K562 (cell line): Measurements from ENCODE around the gene CUL3. TPM values are rescaled to one million over a fixed set of nuclear protein-coding genes. Genes with fewer than 3 reads are reported as not detected.

ENCODE experiments used
- ATAC-seq: fragments of 200-7000 bp; cut with Tn5 transposase; 3 replicates; pipeline ENCODE4 v1.9.1; 2020; ENCODE audit warnings: moderate library complexity
- BruUV-seq: library from RNA; stranded (reverse); fragments of 400-500 nt; replicated peaks from 2 replicates; lab custom pipeline; 2021; lab: Mats Ljungman, UMichigan
- CTCF ChIA-PET: fragments of 300-600 bp; formaldehyde crosslinking; extraction: SDS; loops from one replicate; lab custom pipeline; 2021; ENCODE audit warnings: low intra/inter-chr PET ratio; lab: Yijun Ruan, JAX
- POLR2A ChIA-PET: fragments of 300-600, 350-650 bp; sonication (Branson Sonifier 250); formaldehyde crosslinking; extraction: SDS; loops from one replicate; lab custom pipeline; 2021; ENCODE audit warnings: antibody characterized with exemption, inconsistent platforms; lab: Yijun Ruan, JAX
- DNase-seq, 4 experiments: peaks; one replicate each; pipeline versions ENCODE4 v3.0.0 to v3.0.0-alpha.2; 2011 to 2018; ENCODE audit warnings: low spot score in 3 of 4, mixed read lengths in 3 of 4; ENCODE audit errors: extremely low read depth in 1 of 4
- FAIRE-seq: peaks from 2 replicates; lab custom pipeline; 2011; peaks lifted over from hg19 to GRCh38; lab: Jason Lieb, UNC
- H2AFZ ChIP-seq: 2 replicates; pipeline ENCODE4 v1.6.0; 2011; ENCODE audit warnings: low read depth, low read length, control low read depth, inconsistent platforms
- H3K27ac ChIP-seq: fragments of 200-600 bp; 3 replicates; pipeline ENCODE4 v1.8.0; 2011; ENCODE audit warnings: low read depth, mild to moderate bottlenecking, control low read depth, inconsistent platforms, low read length, moderate library complexity, mixed read lengths; ENCODE audit errors: extremely low read depth
- H3K27me3 ChIP-seq, 2 experiments: fragments of 300-600 bp in 1 of 2; 2 replicates in 1 of 2; 3 replicates in 1 of 2; pipeline versions ENCODE4 v1.6.0 to v1.8.0; 2011; ENCODE audit warnings: inconsistent platforms in 2 of 2, low read length in 2 of 2, mild to moderate bottlenecking in 1 of 2, mixed read lengths in 1 of 2, moderate library complexity in 1 of 2; ENCODE audit not compliant: control insufficient read depth in 2 of 2, insufficient read depth in 2 of 2
- H3K36me3 ChIP-seq: fragments of 300-600 bp; 3 replicates; pipeline ENCODE4 v1.8.0; 2011; ENCODE audit warnings: mild to moderate bottlenecking, low read length, inconsistent platforms; ENCODE audit not compliant: control insufficient read depth, insufficient read depth
- H3K4me1 ChIP-seq, 2 experiments: fragments of 200-600 bp in 1 of 2; replicated peaks in 1 of 2; 2 replicates in 1 of 2; 3 replicates in 1 of 2; pipeline versions ENCODE4 v1.5.1 to v1.8.0; 2011; ENCODE audit warnings: inconsistent platforms in 2 of 2, low read length in 2 of 2, mild to moderate bottlenecking in 1 of 2, mixed read lengths in 1 of 2, moderate library complexity in 1 of 2; ENCODE audit not compliant: control insufficient read depth in 2 of 2, insufficient read depth in 2 of 2
- H3K4me2 ChIP-seq: 2 replicates; pipeline ENCODE4 v1.6.1; 2011; ENCODE audit warnings: low read length, control low read depth, inconsistent platforms, mixed read lengths; ENCODE audit not compliant: insufficient read depth
- H3K4me3 ChIP-seq: fragments of 200-600 bp; sonication (generic), shearing (Covaris generic); 2 replicates; pipeline ENCODE4 v1.5.1; 2016; ENCODE audit warnings: control low read depth, inconsistent platforms
- H3K79me2 ChIP-seq: fragments of 200-600 bp; 3 replicates; pipeline ENCODE4 v1.8.0; 2011; ENCODE audit warnings: low read length, inconsistent platforms; ENCODE audit not compliant: control insufficient read depth, insufficient read depth
- H3K9ac ChIP-seq, 2 experiments: 2 replicates each; pipeline versions ENCODE4 v1.6.0 to v1.6.1; 2011; ENCODE audit warnings: low read depth in 2 of 2, low read length in 2 of 2, control low read depth in 1 of 2, inconsistent platforms in 1 of 2, mild to moderate bottlenecking in 1 of 2, mixed read lengths in 1 of 2; ENCODE audit not compliant: insufficient read depth in 1 of 2
- H3K9me1 ChIP-seq: one replicate; pipeline ENCODE4 v1.6.0; 2011; ENCODE audit warnings: inconsistent platforms, mild to moderate bottlenecking, low read length, moderate library complexity; ENCODE audit not compliant: control insufficient read depth, insufficient read depth
- H3K9me3 ChIP-seq: replicated peaks from 2 replicates; pipeline ENCODE4 v1.5.1; 2011; ENCODE audit warnings: low read depth, low read length, inconsistent platforms; ENCODE audit not compliant: control insufficient read depth, insufficient read depth
- H4K20me1 ChIP-seq: replicated peaks from 2 replicates; pipeline ENCODE4 v1.6.1; 2011; ENCODE audit warnings: low read length, inconsistent platforms, mixed read lengths; ENCODE audit not compliant: control insufficient read depth, insufficient read depth
- ARID1B ChIP-seq: fragments of 450-650 bp; IDR thresholded peaks from 2 replicates; pipeline ENCODE4 v1.6.1; 2016; ENCODE audit warnings: antibody characterized with exemption, mild to moderate bottlenecking, inconsistent platforms
- CBFA2T2 ChIP-seq: fragments of 450-650 bp; conservative IDR thresholded peaks from 2 replicates; pipeline ENCODE4 v1.6.1; 2017; ENCODE audit warnings: mild to moderate bottlenecking
- CBFA2T3 ChIP-seq: fragments of 450-650 bp; IDR thresholded peaks from 2 replicates; pipeline ENCODE4 v1.6.1; 2017
- DNMT1 ChIP-seq: fragments of 450-650 bp; IDR thresholded peaks from 2 replicates; pipeline ENCODE4 v1.6.1; 2016; ENCODE audit warnings: antibody characterized with exemption, mild to moderate bottlenecking
- DPF2 ChIP-seq: fragments of 450-650 bp; IDR thresholded peaks from 2 replicates; pipeline ENCODE4 v1.6.1; 2016
- GATAD2B ChIP-seq: fragments of 450-650 bp; IDR thresholded peaks from 2 replicates; pipeline ENCODE4 v1.6.1; 2017; ENCODE audit warnings: mild to moderate bottlenecking, borderline replicate concordance
- MTA2 ChIP-seq: fragments of 450-650 bp; IDR thresholded peaks from 2 replicates; pipeline ENCODE4 v1.6.1; 2016; ENCODE audit warnings: low read depth
- MXD1 ChIP-seq: fragments of 250-450 bp; sonication (Bioruptor Pico); IDR thresholded peaks from 2 replicates; pipeline ENCODE4 v1.8.0; 2021; ENCODE audit warnings: borderline replicate concordance, mild to moderate bottlenecking, moderate library complexity; ENCODE audit not compliant: poor library complexity, severe bottlenecking
- NCOR1 ChIP-seq: fragments of 450-650 bp; IDR thresholded peaks from 2 replicates; pipeline ENCODE4 v1.6.1; 2016; ENCODE audit warnings: mild to moderate bottlenecking, moderate library complexity
- NFRKB ChIP-seq: fragments of 450-650 bp; IDR thresholded peaks from 2 replicates; pipeline ENCODE4 v1.6.1; 2016; ENCODE audit warnings: low read depth
- STAT5A ChIP-seq: IDR thresholded peaks from 2 replicates; pipeline ENCODE4 v1.6.1; 2012; ENCODE audit warnings: low read length, inconsistent platforms, borderline replicate concordance
- TAL1 ChIP-seq: fragments of 450-650 bp; IDR thresholded peaks from 2 replicates; pipeline ENCODE4 v1.6.1; 2016; ENCODE audit warnings: mild to moderate bottlenecking
- TCF3 ChIP-seq: sonication (generic); formaldehyde crosslinking; IDR thresholded peaks from 2 replicates; pipeline ENCODE4 v1.4.0; 2020; ENCODE audit warnings: mild to moderate bottlenecking, missing genetic modification reagents
- TEAD4 ChIP-seq, 2 experiments: sonication (generic) in 1 of 2; formaldehyde crosslinking in 1 of 2; IDR thresholded peaks; 2 replicates each; pipeline versions ENCODE4 v1.6.1 to v1.8.0; 2012 to 2022; ENCODE audit warnings: borderline replicate concordance in 1 of 2, inconsistent platforms in 1 of 2, low read length in 1 of 2, mild to moderate bottlenecking in 1 of 2, missing genetic modification reagents in 1 of 2
- ZBTB26 ChIP-seq: fragments of 450-650 bp; formaldehyde crosslinking; IDR thresholded peaks from 2 replicates; pipeline ENCODE4 v1.4.0; 2022; ENCODE audit warnings: missing genetic modification characterization
- ZKSCAN1 ChIP-seq: fragments of 150-350 bp; IDR thresholded peaks from 2 replicates; pipeline ENCODE4 v1.6.1; 2016; ENCODE audit warnings: low read depth, low read length
- ZNF23 ChIP-seq: fragments of 250-450 bp; sonication (Bioruptor Pico); IDR thresholded peaks from 2 replicates; pipeline ENCODE4 v1.4.0; 2020; ENCODE audit warnings: mild to moderate bottlenecking
- ZNF280B ChIP-seq: fragments of 250-450 bp; sonication (Bioruptor Pico); IDR thresholded peaks from 2 replicates; pipeline ENCODE4 v1.5.1; 2021; ENCODE audit warnings: mild to moderate bottlenecking
- ZNF695 ChIP-seq: fragments of 450-650 bp; formaldehyde crosslinking; IDR thresholded peaks from 2 replicates; pipeline ENCODE4 v1.4.0; 2020; ENCODE audit warnings: mild to moderate bottlenecking, moderate library complexity
- ZNF76 ChIP-seq: fragments of 250-450 bp; sonication (Bioruptor Pico); IDR thresholded peaks from 2 replicates; pipeline ENCODE4 v1.4.0; 2020; ENCODE audit warnings: mild to moderate bottlenecking, moderate library complexity, borderline replicate concordance
- WGBS: fragments of 100-300 bp; shearing (Covaris generic); methylation state at CpG from one replicate; pipeline ENCODE4 v1.1.6; 2016; ENCODE audit warnings: low coverage, mixed read lengths; ENCODE audit not compliant: insufficient coverage; ENCODE audit errors: missing lambda C conversion rate; 5-methylcytosine and 5-hydroxymethylcytosine counted together
- in situ Hi-C: fragments of 300-500 bp; cut with MboI; formaldehyde crosslinking; loops from 4 replicates; pipeline ENCODE4 v1.15.0; 2018; ENCODE audit warnings: inconsistent platforms, mixed read lengths
- intact Hi-C: fragments of 100-400 bp; cut with micrococcal nuclease; formaldehyde crosslinking; loops from 2 replicates; pipeline ENCODE4 v1.14.2; 2022
- polyA plus RNA-seq, 8 experiments: library from polyadenylated mRNA; depleted of rRNA in 4 of 8; stranded (reverse) in 5 of 8; unstranded in 3 of 8; fragments of >200 nt; fragmentation: Nextera tagmentation in 2 of 8; fragmentation: Illumina TruSeq in 1 of 8; extraction: Ambion mirVana in 2 of 8; extraction: Trizol in 1 of 8; gene quantifications; 2 replicates each; pipeline versions ENCODE4 v1.2.1 to v1.2.3, GENCODE V29; 2011 to 2014; ENCODE audit warnings: inconsistent platforms in 1 of 8, missing spikeins in 1 of 8
- total RNA-seq, 7 experiments: library from RNA; depleted of rRNA in 6 of 7; stranded (reverse); fragments of >200 nt in 6 of 7; fragmentation: Illumina TruSeq in 2 of 7; extraction: Trizol in 2 of 7; gene quantifications; 2 replicates each; pipeline versions ENCODE4 v1.2.1 to v1.2.3, GENCODE V29; 2011 to 2021; ENCODE audit warnings: low replicate concordance in 1 of 7

The CUL3 gene
- total and polyA plus RNA-seq, 9 of the 15 experiments (the other 6 are each of a cell fraction or from before 2014, with no cell fraction given), result 31.5 to 71.9 (median 56.4) TPM

- H3K4me1 ChIP-seq, result peaks cover 0 to 2% of the 10 kb centered on the region in 2 experiments; a peak in 1 of 5 replicates
- no peaks in the 10 kb centered on the region for H3K9me3 ChIP-seq
- peak; percentile 36; the same call in 2 of the 3 replicates for ATAC-seq
- 17% methylated on average over 6 of the region's 6 CpGs for WGBS
- H3K36me3 ChIP-seq, result peaks cover 17% of the 10 kb centered on the region; the same call in 2 of the 3 replicates
- peaks cover 3% of the 10 kb centered on the region for H3K9me1 ChIP-seq
- no peak overlapping the region for H3K9ac ChIP-seq
- H2AFZ ChIP-seq, result no peak overlapping the region
- H3K4me3 ChIP-seq, result no peak overlapping the region
- H3K79me2 ChIP-seq, result peaks cover 60% of the 10 kb centered on the region
- BruUV-seq, result no TSS peak
- no peak for FAIRE-seq
- in situ Hi-C loops, result no loop called here
- H4K20me1 ChIP-seq, result peaks cover 11% of the 10 kb centered on the region; the same call in 1 of the 2 replicates
- ChIA-PET CTCF (no interaction called here), POLR2A (interaction anchor here (0.9 kb wide), 1 partner anchor 14 kb away, joined by 4 read pairs; no protein-coding TSS in a partner anchor)
- no peak overlapping the region for H3K27ac ChIP-seq
- intact Hi-C loops, result no loop called here
- H3K4me2 ChIP-seq, result no peak overlapping the region
- no peaks in the 10 kb centered on the region for H3K27me3 ChIP-seq
- DNase-seq, result peak in 2 of 4 experiments; percentile 7 to 26
- TF ChIP-seq TCF3 (CRISPR knock-in tag) (peak; percentile 65), ZNF23 (CRISPR knock-in tag) (no peak), ZNF280B (no peak), ZKSCAN1 (no peak), STAT5A (peak; percentile 27; the same call in 1 of the 2 replicates), ZNF695 (CRISPR knock-in tag) (no peak), CBFA2T2 (peak; percentile 63), ZBTB26 (no peak), GATAD2B (0 out of 2 replicates have a peak, but pooled peaks have one; percentile 18), CBFA2T3 (peak; percentile 82), ARID1B (peak; percentile 45), MTA2 (0 out of 2 replicates have a peak, but pooled peaks have one; percentile 20), ZNF76 (no peak), DPF2 (0 out of 2 replicates have a peak, but pooled peaks have one; percentile 25), TAL1 (peak; percentile 58), TEAD4 (IDR thresholded peaks at IDR 0.05; ENCODE audit: low read length) (peak; percentile 77), TEAD4 (CRISPR knock-in tag; IDR thresholded peaks at IDR 0.05; ENCODE audit: borderline replicate concordance) (no peak), NFRKB (no peak), NCOR1 (peak; percentile 31; the same call in 1 of the 2 replicates), MXD1 (CRISPR knock-in tag) (no peak), DNMT1 (no peak)
Measured at GRCh38 chr2:224545884-224546644, 39.1 kb downstream of the CUL3 start.
